NCI-H2227 (cell line): ENCODE data around the gene BCKDK.
"Not testable (repeated sequence)": the region's sequence is repeated elsewhere in the genome, so short reads cannot be mapped to it uniquely, and the experiment has no call there.

Source experiments
- DNase-seq: peaks from one replicate; lab custom pipeline; 2025; ENCODE audit not compliant: unreplicated experiment; lab: John Stamatoyannopoulos, UW

BCKDK gene

GRCh38 chr16:31141489-31142108, 33.4 kb downstream of the BCKDK start:
- DNase-seq, result no peak

GRCh38 chr16:31142109-31143010, 34.2 kb downstream of the BCKDK start:
- DNase-seq, result peak; percentile 99

DNA sequence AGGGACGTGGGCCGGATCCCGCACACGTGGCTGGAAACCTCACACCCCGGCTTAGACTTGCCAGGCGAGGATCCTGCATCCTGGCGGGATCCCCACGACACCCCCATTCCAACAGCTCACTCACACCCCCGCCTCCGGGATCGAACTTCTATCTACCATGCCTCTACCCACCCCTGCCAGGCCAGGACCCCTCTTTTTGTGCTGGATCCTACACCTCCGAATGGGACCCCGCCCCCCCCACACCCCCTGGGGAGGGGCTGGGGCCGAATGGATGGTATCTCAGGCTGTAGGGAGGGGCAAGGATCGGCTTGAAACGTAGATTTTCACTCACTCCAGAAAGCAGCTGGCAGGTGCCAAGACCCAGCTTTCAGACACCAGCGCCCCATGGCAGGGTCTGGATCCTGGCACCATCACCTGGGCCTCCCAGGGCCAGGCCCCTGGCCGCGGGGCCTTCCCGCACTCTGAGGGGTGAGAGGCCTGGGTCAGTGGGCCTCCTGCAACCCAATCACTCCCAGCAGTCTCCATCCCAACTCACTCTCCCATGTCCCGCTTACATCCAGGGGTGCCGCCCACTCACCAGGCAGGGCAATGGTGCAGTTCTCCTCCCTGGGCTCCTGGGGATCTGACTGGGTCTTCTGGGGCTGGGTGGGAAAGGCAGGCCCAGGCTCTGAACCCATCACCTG, 35.0 kb downstream of the BCKDK start:
- no peak for DNase-seq

- no peak for DNase-seq
Measured at GRCh38 chr16:31143694-31144148, 35.5 kb downstream of the BCKDK start.

DNA sequence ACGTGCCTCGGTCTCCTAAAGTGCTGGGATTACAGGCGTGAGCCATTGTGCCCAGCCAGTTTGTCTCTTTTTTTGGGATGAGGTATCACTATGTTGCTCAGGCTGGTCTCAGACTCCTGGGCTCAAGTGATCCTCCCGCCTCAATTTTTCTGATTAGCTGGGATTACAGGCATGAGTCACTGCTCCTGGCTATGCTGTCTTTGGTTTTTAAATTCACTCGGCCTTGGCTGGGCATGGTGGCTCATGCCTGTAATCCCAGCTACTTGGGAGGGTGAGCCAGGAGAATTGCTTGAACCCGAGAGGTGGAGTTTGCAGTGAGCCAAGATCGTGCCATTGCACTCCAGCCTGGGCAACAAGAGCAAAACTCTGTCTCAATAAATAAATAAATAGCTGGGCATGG, 36.2 kb downstream of the BCKDK start:
- not testable (repeated sequence) for DNase-seq

- DNase-seq, result no peak
Measured at GRCh38 chr16:31145398-31145990, 37.3 kb downstream of the BCKDK start.

- DNase-seq, result no peak
Measured at GRCh38 chr16:31147574-31147973, 39.4 kb downstream of the BCKDK start.

DNA sequence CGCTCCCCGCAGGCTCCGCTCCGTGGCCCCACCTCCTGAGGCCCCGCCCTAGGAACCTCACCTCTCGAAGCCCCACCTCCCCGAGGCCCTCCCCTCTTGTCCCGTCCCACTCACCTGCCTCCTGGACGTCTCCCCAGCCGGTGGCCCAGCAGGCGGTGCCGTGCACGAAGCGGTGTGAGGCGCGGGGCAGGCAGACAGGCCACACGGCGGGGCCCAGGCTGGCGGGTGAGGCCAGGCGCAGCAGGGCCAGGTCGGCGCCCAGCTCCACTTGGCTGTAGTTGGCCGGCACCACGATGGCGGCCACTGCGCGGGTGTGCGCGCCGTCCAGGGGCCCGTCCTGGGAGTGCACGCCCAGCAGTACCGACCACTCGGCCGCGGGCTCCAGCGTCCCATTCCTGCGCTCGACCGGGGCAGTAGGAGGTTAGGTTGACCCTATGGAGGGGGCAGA, 40.1 kb downstream of the BCKDK start:
- no peak for DNase-seq

- DNase-seq, result no peak
Measured at GRCh38 chr16:31148896-31149295, 40.7 kb downstream of the BCKDK start.

DNA sequence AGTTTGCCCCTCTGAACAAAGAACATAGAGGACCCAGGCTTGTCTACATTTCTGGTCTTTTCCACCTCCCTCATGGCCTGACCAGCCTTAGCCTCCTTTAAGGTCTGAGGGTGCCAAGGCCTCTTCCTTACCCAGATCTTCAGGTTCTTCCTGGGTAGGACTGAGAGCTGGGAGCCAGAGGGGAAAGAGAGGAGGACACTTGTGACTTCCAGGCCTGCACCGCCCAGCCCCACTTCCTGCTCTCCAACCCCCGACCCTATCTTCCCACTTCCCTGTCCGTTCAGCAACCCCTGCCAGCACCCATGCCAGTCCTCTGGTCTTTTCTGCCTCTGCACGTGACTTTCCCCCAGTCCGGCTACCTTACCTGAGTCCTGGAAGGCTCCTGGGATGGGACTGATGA, 41.1 kb downstream of the BCKDK start:
- DNase-seq, result no peak

DNA sequence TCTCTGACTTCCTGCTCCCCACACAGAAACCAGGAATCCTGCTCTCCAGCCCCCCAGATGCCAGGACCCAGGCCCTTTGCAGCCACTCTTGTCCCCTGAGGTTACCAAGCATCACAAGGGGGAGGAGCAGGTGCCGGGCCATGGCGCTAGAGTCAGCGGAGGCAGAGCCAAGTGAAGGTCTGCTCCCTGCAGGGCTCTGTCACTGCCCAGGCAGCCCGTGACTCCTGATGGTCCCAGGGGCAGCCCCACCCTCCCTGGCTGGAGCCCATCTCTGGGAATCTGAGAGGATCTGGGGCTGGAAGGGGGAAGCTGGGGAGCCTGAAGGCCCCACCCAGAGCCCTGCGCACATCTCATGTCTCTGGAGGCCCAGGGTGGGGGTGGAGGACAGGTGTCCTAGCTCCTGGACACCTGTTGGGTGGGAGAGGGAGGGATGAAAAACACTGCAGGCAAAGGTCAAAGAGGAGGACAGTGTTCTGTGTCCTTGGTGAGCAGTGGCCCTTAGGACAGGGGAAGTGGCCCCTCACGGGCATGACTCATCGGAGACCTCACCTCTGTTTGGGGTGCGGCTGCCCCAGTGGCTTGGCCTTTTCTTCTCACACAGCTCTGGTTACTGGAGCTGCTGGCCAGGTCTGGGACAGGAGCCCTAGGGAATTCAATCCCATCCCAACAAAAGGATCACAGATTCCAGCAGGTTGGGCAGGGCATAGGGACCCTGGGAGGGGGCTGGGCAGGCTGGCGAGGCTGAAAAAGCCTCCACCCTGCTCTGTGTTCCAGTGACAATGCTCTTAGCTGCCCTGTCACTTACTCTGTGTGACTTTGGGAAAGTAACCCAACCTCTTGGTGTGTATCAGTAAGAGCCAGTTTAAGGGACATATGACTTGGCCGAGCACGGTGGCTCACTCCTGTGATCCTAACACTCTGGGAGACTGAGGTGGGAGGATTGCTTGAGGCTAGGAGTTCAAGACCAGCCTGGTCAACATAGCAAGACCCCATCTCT, 42.0 kb downstream of the BCKDK start, which contains the start of gene PRSS36:
TSS of gene PRSS36 (minus strand) at position 173 of the 997 bp plus-strand sequence. CDS start at position 142, 31 bp downstream.
- no peak for DNase-seq

- not testable (repeated sequence) for DNase-seq
Measured at GRCh38 chr16:31150976-31151375, 42.8 kb downstream of the BCKDK start.

DNA sequence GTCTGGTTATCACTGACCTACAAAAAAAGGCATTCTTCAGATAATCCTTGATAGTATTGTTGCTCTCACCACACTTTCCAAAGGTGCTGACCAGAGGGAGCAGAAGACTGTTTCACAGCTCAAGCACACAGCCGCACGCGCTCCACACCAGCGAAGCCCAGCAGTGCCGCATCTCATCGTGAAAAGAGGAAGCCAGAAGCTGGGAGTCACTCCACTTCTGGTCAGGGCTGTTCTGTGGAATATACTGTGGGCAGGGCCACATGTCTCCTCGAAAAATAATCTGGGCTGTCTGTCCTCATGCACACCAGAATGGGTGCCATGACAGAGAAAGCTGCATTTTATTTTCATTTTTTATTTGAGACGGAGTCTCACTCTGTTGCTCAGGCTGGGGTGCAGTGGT, 49.0 kb downstream of the BCKDK start:
- no peak for DNase-seq
